GM12874 (cell line): Measurements from ENCODE around the gene KCTD14.

Experiments used
- CTCF ChIP-seq: IDR thresholded peaks from 2 replicates; pipeline ENCODE4 v1.5.1; 2011; ENCODE audit warnings: low read depth, mild to moderate bottlenecking, control low read depth, low read length, moderate library complexity; ENCODE audit not compliant: insufficient read depth

The KCTD14 gene

GRCh38 chr11:78022397-78023396 lies at the start of gene KCTD14:
TSS of gene KCTD14 (minus strand) at chr11:78023276. CDS start at chr11:78023249, 27 bp downstream.
- no peak for TF ChIP-seq CTCF

DNA sequence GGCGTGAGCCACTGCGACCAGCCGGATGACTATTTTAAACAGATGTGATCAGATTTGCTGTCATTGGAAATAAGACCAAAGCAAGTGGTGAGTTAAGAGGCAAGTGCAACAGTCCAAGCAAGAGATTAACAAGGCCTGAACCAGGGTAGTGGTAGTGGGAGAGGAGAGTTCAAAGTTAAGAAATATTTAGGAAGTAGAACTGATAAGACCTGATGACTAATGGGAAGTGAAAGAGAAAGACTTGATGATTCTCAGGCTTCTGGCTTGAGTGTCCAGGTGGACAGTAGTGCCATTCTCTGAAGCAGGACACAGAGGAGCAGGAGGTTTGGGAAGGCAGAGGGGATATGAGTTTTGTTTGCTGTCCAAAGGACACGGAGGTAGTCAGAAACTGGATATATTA lies 49.4 kb upstream of the KCTD14 start:
- no peak for TF ChIP-seq CTCF

DNA sequence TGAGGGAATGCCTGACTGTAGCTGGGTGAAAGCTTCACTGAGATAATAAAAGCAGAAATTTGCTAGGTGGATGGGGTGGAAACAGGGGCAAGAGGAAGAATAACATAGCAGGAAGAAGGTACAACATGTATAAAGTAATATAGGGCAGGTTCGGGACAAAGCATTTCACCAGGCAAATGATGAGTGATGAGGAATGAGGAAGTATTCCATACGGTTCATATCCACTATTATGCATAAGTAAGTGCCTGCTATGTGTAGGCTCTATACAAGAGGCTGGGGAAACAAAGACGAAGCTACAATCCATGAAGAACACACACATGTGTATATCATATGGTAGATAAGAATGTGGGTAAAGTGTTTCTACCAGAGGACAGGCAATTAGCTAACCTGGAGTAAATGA lies 48.6 kb upstream of the KCTD14 start:
- no peak for TF ChIP-seq CTCF

DNA sequence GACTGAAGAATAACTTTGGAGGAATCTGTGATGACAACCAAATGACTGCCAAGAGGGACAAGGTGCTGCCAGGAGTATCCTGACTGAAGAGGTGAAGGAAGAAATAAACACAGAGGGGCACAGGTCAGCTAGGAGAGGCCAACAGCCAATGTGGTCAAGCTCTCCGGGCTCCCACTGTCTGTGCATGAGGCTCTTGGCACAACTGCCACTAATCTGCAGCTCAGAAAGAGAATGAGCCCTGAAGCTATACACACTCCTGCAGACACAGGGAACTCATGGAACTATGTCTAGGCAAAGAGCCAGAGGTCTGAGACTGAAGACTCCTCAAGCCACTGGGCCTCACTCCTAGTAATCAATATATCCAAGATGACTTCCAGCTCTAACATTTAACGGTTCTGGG lies 47.5 kb upstream of the KCTD14 start:
- no peak for TF ChIP-seq CTCF

- no peak for TF ChIP-seq CTCF
These were observed 46.4 kb upstream of the KCTD14 start for GRCh38 chr11:78069465-78069864.

DNA sequence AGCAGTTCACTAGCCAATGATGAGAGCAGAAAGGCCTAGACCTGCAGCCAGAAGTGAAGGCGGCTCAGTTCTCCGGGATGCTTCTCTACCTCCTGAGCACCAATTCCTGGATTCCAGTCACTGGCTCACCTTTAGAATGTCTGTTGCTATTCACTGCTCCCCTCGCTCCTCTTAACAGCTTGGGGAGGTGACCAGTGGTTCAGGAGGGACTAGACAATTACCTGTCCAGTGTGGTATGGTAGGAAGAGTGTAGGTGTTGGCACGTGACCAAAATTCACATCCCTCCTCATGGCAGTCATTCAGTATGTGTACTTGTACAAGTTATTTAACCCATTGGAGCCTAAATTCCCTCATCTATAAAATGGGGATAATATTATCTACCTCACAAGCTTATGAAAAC lies 44.6 kb upstream of the KCTD14 start:
- no peak for TF ChIP-seq CTCF

DNA sequence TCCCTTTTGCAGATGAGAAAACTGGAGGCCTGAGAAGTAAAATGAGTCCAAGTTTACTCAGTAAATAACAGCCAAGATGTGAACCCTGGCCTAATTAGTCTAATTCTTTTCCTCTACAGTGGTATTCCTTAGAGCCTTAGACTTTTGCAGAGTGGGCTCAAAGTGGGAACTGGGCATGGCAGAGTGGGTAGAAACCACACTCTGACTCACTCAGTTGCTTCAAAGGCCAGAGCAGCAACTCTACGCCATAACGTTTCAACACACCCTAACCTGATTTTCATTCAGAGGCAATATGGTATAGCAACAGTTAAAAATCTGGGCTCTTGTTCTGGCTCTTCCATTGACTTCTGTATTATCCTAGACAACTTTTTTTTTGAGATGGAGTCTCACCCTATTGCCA lies 43.4 kb upstream of the KCTD14 start:
- TF ChIP-seq CTCF: no peak
